BE2C (cell line): Measurements from ENCODE around the gene KANSL2.
"Not testable (repeated sequence)": the region's sequence is repeated elsewhere in the genome, so short reads cannot be mapped to it uniquely, and the experiment has no call there.

Source experiments
- DNase-seq: peaks from one replicate; pipeline ENCODE4 v3.0.0-alpha.2; 2020
- H3K27me3 ChIP-seq: fragments of 250-450 bp; sonication (Bioruptor Pico); 2 replicates; pipeline ENCODE4 v1.5.1; 2020; ENCODE audit warnings: mild to moderate bottlenecking
- H3K36me3 ChIP-seq: fragments of 250-450 bp; sonication (Bioruptor Pico); 2 replicates; pipeline ENCODE4 v1.5.1; 2020; ENCODE audit warnings: mild to moderate bottlenecking
- H3K4me1 ChIP-seq: fragments of 250-450 bp; sonication (Bioruptor Pico); 2 replicates; pipeline ENCODE4 v1.5.1; 2020
- H3K4me3 ChIP-seq: 2 replicates; pipeline ENCODE4 v1.5.1; 2011; ENCODE audit warnings: low read depth, low read length
- H3K9me3 ChIP-seq: fragments of 250-450 bp; sonication (Bioruptor Pico); 2 replicates; pipeline ENCODE4 v1.5.1; 2020
- CTCF ChIP-seq: IDR thresholded peaks from 2 replicates; pipeline ENCODE4 v1.5.1; 2012; ENCODE audit warnings: mild to moderate bottlenecking, low read depth, low read length

KANSL2 gene

DNA sequence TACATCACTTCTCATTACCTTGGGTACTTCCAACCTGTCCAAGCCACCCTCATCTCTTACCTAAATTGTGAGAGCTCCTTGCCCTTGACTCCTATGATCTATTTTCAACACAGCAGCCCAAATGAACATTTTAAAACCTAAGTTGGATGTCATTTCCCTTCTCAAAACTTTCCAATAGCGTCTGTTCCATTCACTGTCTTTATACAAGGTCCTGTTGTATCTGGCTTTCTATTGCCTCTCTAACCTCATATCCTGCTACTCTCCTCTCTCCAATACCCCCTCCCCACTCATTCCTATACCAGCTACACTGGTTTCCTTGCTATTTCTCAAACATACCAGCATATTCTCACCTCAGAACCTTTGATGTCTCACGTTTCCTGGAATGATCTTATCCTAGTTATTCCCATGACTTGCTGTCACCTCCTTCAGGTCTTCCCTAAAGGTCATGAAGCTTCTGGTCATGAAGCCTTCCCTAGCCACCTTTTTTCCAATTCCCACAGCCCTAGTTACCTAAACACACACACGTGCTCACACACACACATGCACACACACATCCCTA is 4.1 kb upstream of the KANSL2 start:
- Histone ChIP-seq H3K4me1 (no peaks in the 10 kb centered on the region), H3K36me3 (peaks cover 17% of the 10 kb centered on the region), H3K9me3 (no peaks in the 10 kb centered on the region; the same call in 1 of the 2 replicates), H3K4me3 (no peak overlapping the region), H3K27me3 (no peaks in the 10 kb centered on the region)
- no peak for DNase-seq
- TF ChIP-seq CTCF: no peak

- no peak for DNase-seq
- H3K36me3 ChIP-seq: peaks cover 24% of the 10 kb centered on the region
- H3K4me3 ChIP-seq: no peak overlapping the region
- no peaks in the 10 kb centered on the region for H3K9me3 ChIP-seq
- TF ChIP-seq CTCF: no peak
- H3K27me3 ChIP-seq: no peaks in the 10 kb centered on the region
- no peaks in the 10 kb centered on the region for H3K4me1 ChIP-seq
Observed at GRCh38 chr12:48683534-48683933, 1.5 kb upstream of the KANSL2 start.

GRCh38 chr12:48682927-48683326 is 889 bp upstream of the KANSL2 start:
- H3K4me3 ChIP-seq: peak overlapping the region; percentile 83
- TF ChIP-seq CTCF: no peak
- no peaks in the 10 kb centered on the region for H3K9me3 ChIP-seq
- DNase-seq: no peak
- peaks cover 27% of the 10 kb centered on the region for H3K36me3 ChIP-seq
- no peaks in the 10 kb centered on the region for H3K27me3 ChIP-seq
- H3K4me1 ChIP-seq: no peaks in the 10 kb centered on the region

DNA sequence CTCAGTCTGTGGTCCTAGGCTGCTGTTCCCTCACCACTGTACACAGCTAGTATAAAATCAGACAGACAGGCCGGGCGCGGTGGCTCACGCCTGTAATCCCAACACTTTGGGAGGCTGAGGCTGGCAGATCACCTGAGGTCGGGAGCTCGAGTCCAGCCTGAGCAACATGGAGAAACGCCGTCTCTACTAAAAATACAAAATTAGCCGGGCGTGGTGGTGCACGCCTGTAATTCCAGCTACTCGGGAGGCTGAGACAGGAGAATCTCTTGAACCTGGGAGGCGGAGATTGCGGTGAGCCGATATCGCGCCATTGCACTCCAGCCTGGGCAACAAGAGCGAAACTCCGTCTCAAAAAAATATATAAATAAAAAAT is 481 bp upstream of the KANSL2 start:
- H3K36me3 ChIP-seq: peaks cover 30% of the 10 kb centered on the region
- peak overlapping the region; percentile 83 for H3K4me3 ChIP-seq
- H3K9me3 ChIP-seq, H3K4me1 ChIP-seq, DNase-seq, H3K27me3 ChIP-seq: not testable (repeated sequence)

DNA sequence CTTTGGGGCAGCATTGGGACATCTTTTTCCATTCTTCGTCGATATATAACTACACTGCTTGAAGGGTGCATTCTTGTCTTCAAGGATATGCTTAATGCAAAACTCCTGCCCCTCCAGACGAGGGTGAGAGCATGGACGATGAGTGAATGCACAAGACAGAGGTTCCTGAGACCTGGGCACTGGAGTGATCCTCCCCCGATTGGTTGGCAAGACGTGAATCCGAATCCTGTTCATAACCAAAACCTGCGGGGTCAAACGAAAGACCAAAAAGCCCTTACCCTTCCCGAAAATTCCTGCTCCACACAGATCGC is 684 bp downstream of the KANSL2 start:
- no peaks in the 10 kb centered on the region for H3K4me1 ChIP-seq
- no peak for DNase-seq
- H3K4me3 ChIP-seq: peak overlapping the region; percentile 83
- H3K27me3 ChIP-seq: no peaks in the 10 kb centered on the region
- H3K36me3 ChIP-seq: peaks cover 39% of the 10 kb centered on the region
- TF ChIP-seq CTCF: no peak
- no peaks in the 10 kb centered on the region for H3K9me3 ChIP-seq

- Histone ChIP-seq H3K9me3 (no peaks in the 10 kb centered on the region), H3K36me3 (peaks cover 44% of the 10 kb centered on the region), H3K27me3 (no peaks in the 10 kb centered on the region), H3K4me3 (peak overlapping the region; percentile 83), H3K4me1 (no peaks in the 10 kb centered on the region)
- TF ChIP-seq CTCF: no peak
- DNase-seq: no peak
Observed at GRCh38 chr12:48680861-48681260, 1.2 kb downstream of the KANSL2 start.
